ENCODE data around the gene GALNS.

- TF ChIP-seq CTCF (IDR thresholded peaks at IDR 0.05) (no peak), POLR2A (IDR thresholded peaks at IDR 0.05) (no peak), POLR2AphosphoS5 (IDR thresholded peaks at IDR 0.05; ENCODE audit: insufficient read depth in 1 of 2, low read depth in 1 of 2) (no peak)
Observed at GRCh38 chr16:88904676-88905365, 48.1 kb upstream of the GALNS start.

Measured in vagina (tissue), 2 donors.